Measurements from ENCODE around the gene ADAT1.

ADAT1 gene

DNA sequence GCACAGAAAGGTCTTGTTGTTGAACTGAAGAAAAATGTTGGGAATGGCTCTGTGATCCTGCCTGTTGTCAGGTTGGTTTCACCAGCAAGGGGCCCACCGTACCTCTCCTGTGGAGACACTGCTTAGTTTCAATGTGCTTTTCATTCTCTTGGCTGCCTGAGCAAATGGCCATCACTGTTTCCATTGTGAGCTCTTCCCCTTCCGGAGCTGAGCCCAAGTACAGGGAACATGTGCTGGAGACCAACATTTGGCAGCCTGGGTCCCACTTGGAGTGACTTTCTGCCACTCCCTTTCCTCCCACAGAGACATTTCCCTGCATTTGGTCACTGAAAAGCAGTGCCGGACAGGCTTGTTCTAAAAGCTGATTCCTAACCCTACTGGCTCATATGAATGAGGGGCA, 33.8 kb downstream of the ADAT1 start:
- Mint-ChIP-seq H3K4me3 (no peak overlapping the region), H3K27ac (peak overlapping the region; percentile 92)
- TF ChIP-seq CTCF (IDR thresholded peaks at IDR 0.05), result no peak

GRCh38 chr16:75588716-75589115, 34.4 kb downstream of the ADAT1 start:
- peaks cover 14% of the 10 kb centered on the region for H3K36me3 Mint-ChIP-seq (ENCODE audit: low read depth)
- peaks cover 30% of the 10 kb centered on the region for H3K4me1 Mint-ChIP-seq
- TF ChIP-seq CTCF (IDR thresholded peaks at IDR 0.05), result no peak
- no peaks in the 10 kb centered on the region for H3K9me3 Mint-ChIP-seq
- peak overlapping the region; percentile 92 for H3K27ac Mint-ChIP-seq
- H3K27me3 Mint-ChIP-seq (ENCODE audit: low read depth, poor library complexity), result peaks cover 3% of the 10 kb centered on the region
- DNase-seq, result no peak
- no peak overlapping the region for H3K4me3 Mint-ChIP-seq

More for the DNA sequence above, 33.8 kb downstream of the ADAT1 start:
- Mint-ChIP-seq H3K4me1 (peaks cover 34% of the 10 kb centered on the region), H3K9me3 (no peaks in the 10 kb centered on the region), H3K36me3 (ENCODE audit: low read depth) (peaks cover 20% of the 10 kb centered on the region), H3K27me3 (ENCODE audit: low read depth, poor library complexity) (peaks cover 3% of the 10 kb centered on the region)
- DNase-seq, result no peak

GRCh38 chr16:75584108-75584507, 39.0 kb downstream of the ADAT1 start:
- DNase-seq, result no peak
- no peaks in the 10 kb centered on the region for H3K9me3 Mint-ChIP-seq
- peaks cover 3% of the 10 kb centered on the region for H3K27me3 Mint-ChIP-seq (ENCODE audit: low read depth, poor library complexity)
- H3K36me3 Mint-ChIP-seq (ENCODE audit: low read depth), result peaks cover 17% of the 10 kb centered on the region
- no peak overlapping the region for H3K4me3 Mint-ChIP-seq
- peaks cover 6% of the 10 kb centered on the region for H3K4me1 Mint-ChIP-seq
- no peak for TF ChIP-seq CTCF (IDR thresholded peaks at IDR 0.05)
- H3K27ac Mint-ChIP-seq, result peak overlapping the region; percentile 15

- DNase-seq, result no peak
- Mint-ChIP-seq H3K4me3 (no peak overlapping the region), H3K36me3 (ENCODE audit: low read depth) (peaks cover 53% of the 10 kb centered on the region), H3K27ac (peak overlapping the region; percentile 45), H3K9me3 (no peaks in the 10 kb centered on the region), H3K27me3 (ENCODE audit: low read depth, poor library complexity) (no peaks in the 10 kb centered on the region), H3K4me1 (no peaks in the 10 kb centered on the region)
- TF ChIP-seq CTCF (IDR thresholded peaks at IDR 0.05), result no peak
Observed at GRCh38 chr16:75579281-75579834, 43.7 kb downstream of the ADAT1 start.

DNA sequence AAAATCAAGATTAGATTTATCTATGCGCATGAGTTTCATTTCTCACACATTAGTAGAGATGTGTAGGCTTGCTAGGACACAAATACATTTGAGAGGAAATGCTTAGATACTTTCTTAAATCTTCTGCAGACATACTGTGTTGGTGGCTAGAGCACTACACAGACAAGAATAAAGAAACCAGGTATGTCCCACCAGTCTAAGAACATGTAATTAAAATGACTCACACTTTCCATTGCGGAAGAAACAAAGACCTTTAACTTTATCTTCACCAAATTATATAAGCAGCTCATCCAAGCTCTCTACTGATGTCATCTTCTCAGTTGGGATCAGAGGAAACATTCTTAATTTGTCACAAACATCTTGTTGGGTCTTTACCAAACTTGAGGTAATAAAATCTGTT, 44.4 kb downstream of the ADAT1 start:
- Mint-ChIP-seq H3K36me3 (ENCODE audit: low read depth) (peaks cover 59% of the 10 kb centered on the region), H3K27me3 (ENCODE audit: low read depth, poor library complexity) (no peaks in the 10 kb centered on the region), H3K27ac (no peak overlapping the region), H3K4me3 (no peak overlapping the region), H3K4me1 (no peaks in the 10 kb centered on the region), H3K9me3 (no peaks in the 10 kb centered on the region)
- TF ChIP-seq CTCF (IDR thresholded peaks at IDR 0.05), result no peak
- DNase-seq, result no peak

- no peak overlapping the region for H3K27ac Mint-ChIP-seq
- H3K36me3 Mint-ChIP-seq (ENCODE audit: low read depth), result peaks cover 64% of the 10 kb centered on the region
- no peaks in the 10 kb centered on the region for H3K9me3 Mint-ChIP-seq
- TF ChIP-seq CTCF (IDR thresholded peaks at IDR 0.05), result no peak
- DNase-seq, result no peak
- no peak overlapping the region for H3K4me3 Mint-ChIP-seq
- H3K27me3 Mint-ChIP-seq (ENCODE audit: low read depth, poor library complexity), result no peaks in the 10 kb centered on the region
- H3K4me1 Mint-ChIP-seq, result no peaks in the 10 kb centered on the region
Observed at GRCh38 chr16:75578212-75578611, 44.9 kb downstream of the ADAT1 start.
